OCI-LY7 (cell line): ENCODE results near the gene PLCL1. TPM values are rescaled to one million over a fixed set of nuclear protein-coding genes. Genes with fewer than 3 reads are reported as not detected.

Experiments
- BruUV-seq: library from RNA; stranded (reverse); fragments of 400-500 nt; replicated peaks from 2 replicates; lab custom pipeline; 2021; lab: Mats Ljungman, UMichigan
- CTCF ChIA-PET: fragments of 300-600 bp; sonication (Branson Sonifier 250); formaldehyde crosslinking; loops from one replicate; lab custom pipeline; 2022; ENCODE audit warnings: antibody characterized with exemption; ENCODE audit not compliant: unreplicated experiment; lab: Charles Lee
- POLR2A ChIA-PET: fragments of 300-600 bp; sonication (Branson Sonifier 250); formaldehyde crosslinking; loops from one replicate; lab custom pipeline; 2022; ENCODE audit warnings: antibody characterized with exemption; lab: Charles Lee
- DNase-seq: peaks from one replicate; pipeline ENCODE4 v3.0.0-alpha.2; 2015; ENCODE audit warnings: low spot score
- H2AFZ ChIP-seq: fragments of 200-600 bp; sonication (generic), shearing (Covaris generic); 2 replicates; pipeline ENCODE4 v1.6.1; 2014; ENCODE audit warnings: mild to moderate bottlenecking, antibody characterized with exemption, low read length, moderate library complexity
- H3K27ac ChIP-seq: fragments of 200-600 bp; sonication (generic); 2 replicates; pipeline ENCODE4 v1.5.1; 2014; ENCODE audit warnings: mixed run types, low read depth, mild to moderate bottlenecking, moderate library complexity, low read length, inconsistent platforms; ENCODE audit not compliant: poor library complexity, severe bottlenecking
- H3K36me3 ChIP-seq: fragments of 200-600 bp; sonication (generic); 2 replicates; pipeline ENCODE4 v1.6.1; 2014; ENCODE audit warnings: mild to moderate bottlenecking, antibody characterized with exemption, low read length, moderate library complexity, mixed read lengths; ENCODE audit not compliant: insufficient read depth
- H3K4me1 ChIP-seq: fragments of 200-600 bp; sonication (generic); 2 replicates; pipeline ENCODE4 v1.5.1; 2014; ENCODE audit warnings: mild to moderate bottlenecking, low read length; ENCODE audit not compliant: insufficient read depth, poor library complexity, severe bottlenecking
- H3K4me2 ChIP-seq: fragments of 200-600 bp; sonication (generic); 2 replicates; pipeline ENCODE4 v1.6.1; 2014; ENCODE audit warnings: mild to moderate bottlenecking, low read length
- H3K4me3 ChIP-seq: fragments of 200-600 bp; sonication (generic); 2 replicates; pipeline ENCODE4 v1.5.1; 2014; ENCODE audit warnings: mild to moderate bottlenecking, low read depth, low read length; ENCODE audit not compliant: poor library complexity, severe bottlenecking
- H3K79me2 ChIP-seq: fragments of 200-600 bp; sonication (generic); 2 replicates; pipeline ENCODE4 v1.6.1; 2016; ENCODE audit warnings: low read depth, mild to moderate bottlenecking, low read length, moderate library complexity, mixed read lengths; ENCODE audit not compliant: insufficient read depth
- H3K9me2 ChIP-seq: fragments of 200-600 bp; sonication (generic); 2 replicates; pipeline ENCODE4 v1.6.1; 2016; ENCODE audit warnings: mild to moderate bottlenecking, low read length, mixed read lengths; ENCODE audit not compliant: insufficient read depth
- H3K9me3 ChIP-seq: fragments of 200-600 bp; sonication (generic); 2 replicates; pipeline ENCODE4 v1.6.1; 2014; ENCODE audit warnings: mild to moderate bottlenecking, mixed run types, low read length, mixed read lengths
- H4K20me1 ChIP-seq: fragments of 200-600 bp; sonication (generic); 2 replicates; pipeline ENCODE4 v1.6.1; 2014; ENCODE audit warnings: mild to moderate bottlenecking, antibody characterized with exemption, low read length, moderate library complexity, mixed read lengths; ENCODE audit not compliant: insufficient read depth
- CTCF ChIP-seq: fragments of 200-600 bp; sonication (generic); conservative IDR thresholded peaks from 2 replicates; pipeline ENCODE4 v1.5.1; 2014; ENCODE audit warnings: mild to moderate bottlenecking, antibody characterized with exemption, low read length, moderate library complexity, mixed read lengths
- EZH2phosphoT487 ChIP-seq: fragments of 200-600 bp; sonication (generic); IDR thresholded peaks from 2 replicates; pipeline ENCODE4 v1.6.1; 2018; ENCODE audit warnings: low read depth, borderline replicate concordance, mild to moderate bottlenecking, mixed run types, antibody characterized with exemption, low read length, moderate library complexity, mixed read lengths
- intact Hi-C: fragments of 100-400 bp; cut with micrococcal nuclease; formaldehyde crosslinking; loops from one replicate; pipeline ENCODE4 v1.10.0; 2022; ENCODE audit not compliant: unreplicated experiment
- total RNA-seq, 2 experiments: library from RNA; depleted of rRNA in 1 of 2; stranded (reverse); fragments of >200 nt in 1 of 2; shearing (Covaris generic) in 1 of 2; gene quantifications; 2 replicates each; pipeline ENCODE4 v1.2.3, GENCODE V29; 2014 to 2022

PLCL1 gene
- total RNA-seq, 2 experiments from 2014 or later: 0.03 TPM; not detected in 1

GRCh38 chr2:197839327-197839726, 34.9 kb downstream of the PLCL1 start:
- H3K4me3 ChIP-seq: no peak overlapping the region
- TF ChIP-seq CTCF (no peak), EZH2phosphoT487 (no peak)
- no peaks in the 10 kb centered on the region for H4K20me1 ChIP-seq
- ChIA-PET POLR2A (interaction anchor here (1.6 kb wide), 1 partner anchor 10 kb away, joined by 4 read pairs; no protein-coding TSS in a partner anchor), CTCF (no interaction called here)
- no peaks in the 10 kb centered on the region for H3K79me2 ChIP-seq
- no TSS peak for BruUV-seq
- no peak overlapping the region for H3K4me2 ChIP-seq
- H3K9me2 ChIP-seq: no peaks in the 10 kb centered on the region
- intact Hi-C loops: no loop called here
- no peaks in the 10 kb centered on the region for H3K36me3 ChIP-seq
- no peaks in the 10 kb centered on the region for H3K9me3 ChIP-seq
- H3K27ac ChIP-seq: no peak overlapping the region
- no peak overlapping the region for H2AFZ ChIP-seq
- DNase-seq: no peak
- no peaks in the 10 kb centered on the region for H3K4me1 ChIP-seq

GRCh38 chr2:197839856-197840255, 35.5 kb downstream of the PLCL1 start:
- intact Hi-C loops: no loop called here
- no peak overlapping the region for H2AFZ ChIP-seq
- H3K4me3 ChIP-seq: no peak overlapping the region
- no peaks in the 10 kb centered on the region for H4K20me1 ChIP-seq
- H3K36me3 ChIP-seq: no peaks in the 10 kb centered on the region
- no peak for DNase-seq
- ChIA-PET CTCF (no interaction called here), POLR2A (interaction anchor here (1.6 kb wide), 1 partner anchor 10 kb away, joined by 4 read pairs; no protein-coding TSS in a partner anchor)
- BruUV-seq: no TSS peak
- H3K4me2 ChIP-seq: no peak overlapping the region
- TF ChIP-seq EZH2phosphoT487 (no peak), CTCF (no peak)
- no peaks in the 10 kb centered on the region for H3K9me2 ChIP-seq
- H3K27ac ChIP-seq: no peak overlapping the region
- H3K79me2 ChIP-seq: no peaks in the 10 kb centered on the region
- H3K9me3 ChIP-seq: no peaks in the 10 kb centered on the region
- no peaks in the 10 kb centered on the region for H3K4me1 ChIP-seq

GRCh38 chr2:197846128-197846527, 41.7 kb downstream of the PLCL1 start:
- Histone ChIP-seq H3K4me3 (no peak overlapping the region), H3K36me3 (no peaks in the 10 kb centered on the region), H3K4me2 (no peak overlapping the region), H3K9me2 (no peaks in the 10 kb centered on the region), H4K20me1 (no peaks in the 10 kb centered on the region), H3K79me2 (no peaks in the 10 kb centered on the region), H3K27ac (no peak overlapping the region), H3K9me3 (no peaks in the 10 kb centered on the region), H3K4me1 (no peaks in the 10 kb centered on the region), H2AFZ (no peak overlapping the region)
- BruUV-seq: no TSS peak
- ChIA-PET POLR2A (interaction anchor here (0.5 kb wide), 2 partner anchors 85 to 1238 kb away, joined by 3 read pairs; no protein-coding TSS in a partner anchor), CTCF (no interaction called here)
- DNase-seq: no peak
- intact Hi-C loops: no loop called here
- TF ChIP-seq CTCF (no peak), EZH2phosphoT487 (no peak)
